GM12878 (cell line): ENCODE results near the gene BORCS8.
A peak's percentile ranks its signal among the peaks of the same experiment; 100 is the strongest.

Experiments
- ATF3 ChIP-seq: IDR thresholded peaks from 2 replicates; pipeline ENCODE4 v1.6.1; 2011; ENCODE audit warnings: low read depth, mild to moderate bottlenecking, low read length, moderate library complexity, borderline replicate concordance; ENCODE audit errors: extremely low read depth
- CTCF ChIP-seq, 3 experiments: IDR thresholded peaks in 2 of 3; conservative IDR thresholded peaks in 1 of 3; 2 replicates each; pipeline ENCODE4 v1.5.1; 2011; ENCODE audit warnings: low read depth in 3 of 3, low read length in 3 of 3, mild to moderate bottlenecking in 3 of 3, control low read depth in 2 of 3, moderate library complexity in 2 of 3, inconsistent platforms in 1 of 3, mixed read lengths in 1 of 3; ENCODE audit not compliant: control insufficient read depth in 2 of 3, insufficient read depth in 1 of 3; ENCODE audit errors: extremely low read depth in 1 of 3
- FOXM1 ChIP-seq: IDR thresholded peaks from 2 replicates; pipeline ENCODE4 v1.6.1; 2012; ENCODE audit warnings: low read depth, mild to moderate bottlenecking, inconsistent platforms, low read length, moderate library complexity
- JUND ChIP-seq: IDR thresholded peaks from 2 replicates; pipeline ENCODE4 v1.6.1; 2012; ENCODE audit warnings: low read depth, mild to moderate bottlenecking, low read length, improper control_type of control experiment, moderate library complexity
- RB1 ChIP-seq: fragments of 450-650 bp; formaldehyde crosslinking; IDR thresholded peaks from 2 replicates; pipeline ENCODE4 v1.6.1; 2017; ENCODE audit warnings: mild to moderate bottlenecking, borderline replicate concordance
- RELA ChIP-seq: fragments of 450-650 bp; IDR thresholded peaks from 2 replicates; pipeline ENCODE4 v1.8.0; 2014; ENCODE audit warnings: borderline replicate concordance; ENCODE audit not compliant: partially characterized antibody
- ZNF24 ChIP-seq: fragments of 450-650 bp; IDR thresholded peaks from 2 replicates; pipeline ENCODE4 v1.6.1; 2017; ENCODE audit warnings: antibody characterized with exemption, mild to moderate bottlenecking

- TF ChIP-seq FOXM1 (no peak), JUND (no peak), RB1 (no peak), CTCF (IDR thresholded peaks at IDR 0.05 in 2 of 3, conservative IDR thresholded peaks at IDR 0.05 in 1 of 3; ENCODE audit: control insufficient read depth in 2 of 3, extremely low read depth in 1 of 3, insufficient read depth in 1 of 3, low read depth in 3 of 3, low read length in 3 of 3) (peak; percentile 89 to 98 (median 94)), RELA (peak; percentile 9), ATF3 (no peak), ZNF24 (no peak)
Measured at GRCh38 chr19:19145684-19146608, 46.0 kb downstream of the BORCS8 start.
